Measurements from ENCODE around the gene PCCB.

PCCB gene

DNA sequence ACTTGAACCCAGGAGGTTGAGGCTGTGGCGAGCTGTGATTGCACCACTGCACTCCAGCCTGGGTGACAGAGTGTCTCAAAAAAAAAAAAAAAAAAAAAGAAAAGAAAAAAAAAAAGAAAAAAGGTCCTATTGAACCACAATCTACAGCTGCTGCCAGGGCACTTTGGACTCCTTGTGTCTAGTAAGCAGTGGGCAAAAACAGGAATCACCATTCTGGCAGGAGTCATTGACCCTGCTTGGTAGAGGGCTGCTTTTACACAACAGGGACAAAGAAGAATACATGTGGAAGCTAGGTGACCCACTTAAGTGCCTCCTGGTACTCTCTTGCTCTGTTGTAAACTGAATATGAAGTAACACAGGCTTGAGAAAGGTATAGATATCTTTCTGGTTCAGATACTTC lies 14.6 kb upstream of the PCCB start:
- H3K27me3 ChIP-seq = no peaks in the 10 kb centered on the region
- no peak overlapping the region for H3K4me3 ChIP-seq
- H3K27ac ChIP-seq = no peak overlapping the region
- intact Hi-C loops (cut with DNase I; ENCODE audit: low total_unique reads) = no loop called here
- DNase-seq = no peak
- H3K9me3 ChIP-seq = no peaks in the 10 kb centered on the region
- no peaks in the 10 kb centered on the region for H3K4me1 ChIP-seq
- no peaks in the 10 kb centered on the region for H3K36me3 ChIP-seq
- TF ChIP-seq, protein P1, sequence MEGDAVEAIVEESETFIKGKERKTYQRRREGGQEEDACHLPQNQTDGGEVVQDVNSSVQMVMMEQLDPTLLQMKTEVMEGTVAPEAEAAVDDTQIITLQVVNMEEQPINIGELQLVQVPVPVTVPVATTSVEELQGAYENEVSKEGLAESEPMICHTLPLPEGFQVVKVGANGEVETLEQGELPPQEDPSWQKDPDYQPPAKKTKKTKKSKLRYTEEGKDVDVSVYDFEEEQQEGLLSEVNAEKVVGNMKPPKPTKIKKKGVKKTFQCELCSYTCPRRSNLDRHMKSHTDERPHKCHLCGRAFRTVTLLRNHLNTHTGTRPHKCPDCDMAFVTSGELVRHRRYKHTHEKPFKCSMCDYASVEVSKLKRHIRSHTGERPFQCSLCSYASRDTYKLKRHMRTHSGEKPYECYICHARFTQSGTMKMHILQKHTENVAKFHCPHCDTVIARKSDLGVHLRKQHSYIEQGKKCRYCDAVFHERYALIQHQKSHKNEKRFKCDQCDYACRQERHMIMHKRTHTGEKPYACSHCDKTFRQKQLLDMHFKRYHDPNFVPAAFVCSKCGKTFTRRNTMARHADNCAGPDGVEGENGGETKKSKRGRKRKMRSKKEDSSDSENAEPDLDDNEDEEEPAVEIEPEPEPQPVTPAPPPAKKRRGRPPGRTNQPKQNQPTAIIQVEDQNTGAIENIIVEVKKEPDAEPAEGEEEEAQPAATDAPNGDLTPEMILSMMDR (IDR thresholded peaks at IDR 0.05) = no peak

DNA sequence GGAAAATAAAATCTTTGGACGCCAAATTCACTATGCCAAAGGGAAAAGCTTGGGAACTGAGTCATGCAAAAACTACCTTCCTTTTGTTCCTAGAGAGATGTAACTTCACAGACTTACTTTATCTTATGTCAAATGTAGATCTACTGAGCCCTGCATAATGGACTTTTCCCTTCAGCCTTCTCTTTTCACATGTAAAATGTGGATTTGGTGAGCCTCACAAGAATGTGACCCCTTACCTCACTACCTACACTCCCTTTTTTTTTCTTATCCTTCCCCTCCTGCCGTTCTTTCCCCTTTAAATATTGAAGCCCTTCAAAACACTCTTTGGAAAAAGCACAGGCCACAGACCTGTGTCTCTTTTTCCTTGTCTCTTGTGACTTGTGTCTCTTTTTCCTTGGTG lies 14.0 kb upstream of the PCCB start:
- Histone ChIP-seq H3K4me1 (no peaks in the 10 kb centered on the region), H3K36me3 (no peaks in the 10 kb centered on the region), H3K27me3 (no peaks in the 10 kb centered on the region), H3K9me3 (no peaks in the 10 kb centered on the region), H3K4me3 (no peak overlapping the region), H3K27ac (no peak overlapping the region)
- TF ChIP-seq, protein P1 (IDR thresholded peaks at IDR 0.05) = no peak
- DNase-seq = no peak
- intact Hi-C loops (cut with DNase I; ENCODE audit: low total_unique reads) = no loop called here

DNA sequence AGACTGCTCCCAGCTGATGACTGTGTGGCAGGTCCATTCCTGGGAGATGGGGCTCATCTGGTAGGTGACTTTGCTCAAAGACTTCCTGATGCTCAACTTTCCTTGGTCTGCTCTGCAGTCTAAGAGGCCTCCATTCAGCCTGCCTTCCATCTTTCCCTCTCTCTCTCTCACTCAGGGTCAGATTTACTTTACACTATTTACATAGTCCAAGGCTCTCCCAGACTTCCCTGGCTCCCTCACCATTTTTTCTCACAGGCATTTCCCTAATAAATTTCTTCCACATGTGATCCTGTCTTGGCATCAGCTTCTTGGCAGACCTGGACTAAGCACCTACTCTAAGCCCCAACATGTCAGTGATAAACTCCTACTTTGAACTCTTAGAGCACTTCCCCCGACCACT lies 13.0 kb upstream of the PCCB start:
- TF ChIP-seq, protein P1 (IDR thresholded peaks at IDR 0.05) = no peak
- Histone ChIP-seq H3K4me3 (no peak overlapping the region), H3K27ac (no peak overlapping the region), H3K27me3 (no peaks in the 10 kb centered on the region), H3K4me1 (no peaks in the 10 kb centered on the region), H3K36me3 (no peaks in the 10 kb centered on the region), H3K9me3 (no peaks in the 10 kb centered on the region)
- DNase-seq = no peak
- intact Hi-C loops (cut with DNase I; ENCODE audit: low total_unique reads) = no loop called here

DNA sequence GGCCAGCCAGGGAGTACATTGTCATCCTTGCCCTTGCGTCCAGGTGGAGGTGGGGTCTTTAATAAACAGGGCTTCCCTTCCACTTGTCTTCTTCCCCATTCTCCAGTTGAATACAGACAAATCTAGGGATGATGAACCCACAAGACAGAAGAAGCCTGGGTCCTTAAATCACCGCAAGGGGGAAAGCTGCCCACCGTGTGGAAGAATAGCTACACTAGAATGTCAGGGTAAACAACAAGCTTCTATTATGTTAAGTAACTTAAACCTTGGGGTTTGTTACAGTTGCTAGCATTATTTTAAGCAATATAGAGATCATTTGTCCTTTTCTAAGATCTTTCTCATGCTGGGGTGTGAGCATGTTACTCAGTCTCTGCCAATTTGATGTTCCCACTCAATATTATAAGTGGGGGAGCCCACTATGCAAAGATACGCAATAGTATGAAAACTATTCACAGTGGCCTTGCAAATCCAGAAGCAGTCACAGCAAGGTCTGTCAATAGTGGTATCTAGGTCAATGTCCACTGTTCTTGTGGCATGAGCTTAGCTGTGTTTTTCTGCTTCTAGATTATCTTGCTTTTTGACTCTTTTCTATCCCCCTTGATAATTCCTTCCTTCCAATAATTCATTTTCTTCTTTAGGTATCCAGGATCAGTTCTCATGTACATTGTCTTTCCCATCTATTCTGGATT lies 12.0 kb upstream of the PCCB start:
- Histone ChIP-seq H3K27ac (no peak overlapping the region), H3K4me3 (no peak overlapping the region), H3K36me3 (no peaks in the 10 kb centered on the region), H3K27me3 (no peaks in the 10 kb centered on the region), H3K4me1 (no peaks in the 10 kb centered on the region), H3K9me3 (no peaks in the 10 kb centered on the region)
- intact Hi-C loops (cut with DNase I; ENCODE audit: low total_unique reads) = no loop called here
- no peak for DNase-seq
- TF ChIP-seq, protein P1 (IDR thresholded peaks at IDR 0.05) = no peak

DNA sequence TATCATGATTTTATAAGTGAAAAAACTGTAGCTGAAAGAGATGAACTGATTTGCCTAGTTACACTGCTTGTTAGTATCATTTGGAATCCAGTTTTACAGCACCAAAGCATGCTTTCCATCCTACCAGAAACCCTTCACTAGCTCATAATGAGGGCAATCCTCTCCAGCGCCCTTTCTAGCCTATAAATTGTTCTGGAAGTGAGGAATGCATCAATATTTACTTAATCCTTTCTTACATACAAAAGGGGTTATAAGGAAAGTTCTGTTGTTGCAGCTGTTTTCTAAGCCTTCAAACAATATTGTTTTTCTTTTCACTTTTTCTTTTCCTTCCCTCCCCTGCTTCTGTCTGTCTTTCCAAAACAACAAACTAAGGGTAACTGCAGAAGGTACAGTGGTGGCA lies 11.0 kb upstream of the PCCB start:
- Histone ChIP-seq H3K27me3 (no peaks in the 10 kb centered on the region), H3K27ac (no peak overlapping the region), H3K36me3 (no peaks in the 10 kb centered on the region), H3K4me3 (no peak overlapping the region), H3K9me3 (no peaks in the 10 kb centered on the region), H3K4me1 (no peaks in the 10 kb centered on the region)
- intact Hi-C loops (cut with DNase I; ENCODE audit: low total_unique reads) = no loop called here
- TF ChIP-seq, protein P1 (IDR thresholded peaks at IDR 0.05) = no peak
- DNase-seq = no peak

DNA sequence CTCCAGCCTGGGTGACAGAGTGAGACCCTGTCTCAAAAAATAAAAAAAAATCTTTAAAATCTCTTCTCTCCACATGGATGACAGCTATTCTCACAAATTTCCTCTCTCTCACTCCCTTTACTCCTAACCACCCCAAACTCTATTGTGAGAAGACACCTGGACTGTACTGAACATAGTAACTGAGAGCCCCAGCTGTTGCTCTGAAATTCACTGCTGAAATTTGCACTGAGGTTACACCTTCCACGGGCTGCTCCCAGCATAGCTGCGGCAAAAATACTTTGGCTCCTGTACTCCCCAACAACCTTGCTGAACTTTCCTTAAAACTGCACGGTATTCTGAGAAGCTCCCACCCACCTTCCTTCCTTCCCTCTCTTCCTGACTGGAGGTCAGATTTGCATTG lies 4.4 kb upstream of the PCCB start:
- no peaks in the 10 kb centered on the region for H3K36me3 ChIP-seq
- no peaks in the 10 kb centered on the region for H3K27me3 ChIP-seq
- peaks cover 0 to 4% (median under 1%) of the 10 kb centered on the region in 4 donors for H3K4me1 ChIP-seq
- no peak overlapping the region for H3K4me3 ChIP-seq
- TF ChIP-seq, protein P1 (IDR thresholded peaks at IDR 0.05) = no peak
- DNase-seq = no peak
- H3K27ac ChIP-seq = no peak overlapping the region
- intact Hi-C loops (cut with DNase I; ENCODE audit: low total_unique reads) = no loop called here
- H3K9me3 ChIP-seq = no peaks in the 10 kb centered on the region

All from tibial artery (tissue), 4 donors.